GM13976 (cell line): Measurements from ENCODE around the gene CDH23.

ENCODE experiments used
- DNase-seq: peaks from one replicate; pipeline ENCODE4 v3.0.0; 2012; ENCODE audit warnings: low spot score
- in situ Hi-C: fragments of 300-500 bp; cut with MboI; formaldehyde crosslinking; loops from one replicate; pipeline ENCODE4 v1.12.0; 2022; ENCODE audit warnings: low sequenced_read_pairs, mixed read lengths, inconsistent platforms; ENCODE audit not compliant: unreplicated experiment
- TF ChIP-seq, protein P1 (sequence below): IDR thresholded peaks from 2 replicates; pipeline ENCODE4 v1.5.1; 2012; ENCODE audit warnings: borderline replicate concordance, mild to moderate bottlenecking; ENCODE audit not compliant: insufficient read depth; ENCODE audit errors: extremely low read depth, missing control alignments, control extremely low read depth

CDH23 gene

GRCh38 chr10:71442859-71443570 lies 46.3 kb downstream of the CDH23 start:
- DNase-seq: no peak
- TF ChIP-seq, protein P1, sequence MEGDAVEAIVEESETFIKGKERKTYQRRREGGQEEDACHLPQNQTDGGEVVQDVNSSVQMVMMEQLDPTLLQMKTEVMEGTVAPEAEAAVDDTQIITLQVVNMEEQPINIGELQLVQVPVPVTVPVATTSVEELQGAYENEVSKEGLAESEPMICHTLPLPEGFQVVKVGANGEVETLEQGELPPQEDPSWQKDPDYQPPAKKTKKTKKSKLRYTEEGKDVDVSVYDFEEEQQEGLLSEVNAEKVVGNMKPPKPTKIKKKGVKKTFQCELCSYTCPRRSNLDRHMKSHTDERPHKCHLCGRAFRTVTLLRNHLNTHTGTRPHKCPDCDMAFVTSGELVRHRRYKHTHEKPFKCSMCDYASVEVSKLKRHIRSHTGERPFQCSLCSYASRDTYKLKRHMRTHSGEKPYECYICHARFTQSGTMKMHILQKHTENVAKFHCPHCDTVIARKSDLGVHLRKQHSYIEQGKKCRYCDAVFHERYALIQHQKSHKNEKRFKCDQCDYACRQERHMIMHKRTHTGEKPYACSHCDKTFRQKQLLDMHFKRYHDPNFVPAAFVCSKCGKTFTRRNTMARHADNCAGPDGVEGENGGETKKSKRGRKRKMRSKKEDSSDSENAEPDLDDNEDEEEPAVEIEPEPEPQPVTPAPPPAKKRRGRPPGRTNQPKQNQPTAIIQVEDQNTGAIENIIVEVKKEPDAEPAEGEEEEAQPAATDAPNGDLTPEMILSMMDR: no peak
- in situ Hi-C loops: no loop called here

DNA sequence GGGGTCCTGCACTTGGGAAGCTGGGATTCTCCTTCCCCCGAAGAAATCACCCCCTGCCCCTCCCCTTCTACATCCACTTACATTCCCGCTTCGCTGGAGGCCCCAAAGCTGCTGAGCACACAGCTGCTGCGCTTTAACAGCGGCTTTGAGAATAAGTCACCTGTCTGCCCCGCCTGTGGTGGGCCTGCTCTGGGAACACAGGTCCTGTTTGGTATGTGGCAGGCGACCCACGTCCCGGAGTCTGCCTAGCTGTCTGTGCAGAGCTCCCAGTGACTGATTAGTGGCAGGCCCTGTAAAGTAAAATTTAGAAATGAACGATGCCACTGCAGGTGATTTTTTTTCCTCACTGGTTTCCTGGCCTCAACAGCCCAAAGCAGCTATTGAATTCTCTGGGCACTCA lies 47.0 kb downstream of the CDH23 start:
- no peak for DNase-seq
- in situ Hi-C loops: no loop called here
- TF ChIP-seq, protein P1: no peak

- in situ Hi-C loops: no loop called here
- TF ChIP-seq, protein P1: no peak
- no peak for DNase-seq
These were observed 47.7 kb downstream of the CDH23 start for GRCh38 chr10:71444284-71445054.

- TF ChIP-seq, protein P1: no peak
- in situ Hi-C loops: no loop called here
- no peak for DNase-seq
These were observed 51.0 kb downstream of the CDH23 start for GRCh38 chr10:71447676-71448075.

GRCh38 chr10:71448146-71448545 lies 51.4 kb downstream of the CDH23 start:
- no peak for DNase-seq
- in situ Hi-C loops: no loop called here
- TF ChIP-seq, protein P1: no peak

- no peak for DNase-seq
- TF ChIP-seq, protein P1: no peak
- in situ Hi-C loops: no loop called here
These were observed 52.3 kb downstream of the CDH23 start for GRCh38 chr10:71449026-71449425.
